ENCODE measurements around the gene PKN1.
A peak's percentile ranks its signal among the peaks of the same experiment; 100 is the strongest.
"Not testable (repeated sequence)": the region's sequence is repeated elsewhere in the genome, so short reads cannot be mapped to it uniquely, and the experiment has no call there.

Gene PKN1

GRCh38 chr19:14487370-14488125 is 54.4 kb downstream of the PKN1 start:
- no peak for DNase-seq (ENCODE audit: low read depth)

DNA sequence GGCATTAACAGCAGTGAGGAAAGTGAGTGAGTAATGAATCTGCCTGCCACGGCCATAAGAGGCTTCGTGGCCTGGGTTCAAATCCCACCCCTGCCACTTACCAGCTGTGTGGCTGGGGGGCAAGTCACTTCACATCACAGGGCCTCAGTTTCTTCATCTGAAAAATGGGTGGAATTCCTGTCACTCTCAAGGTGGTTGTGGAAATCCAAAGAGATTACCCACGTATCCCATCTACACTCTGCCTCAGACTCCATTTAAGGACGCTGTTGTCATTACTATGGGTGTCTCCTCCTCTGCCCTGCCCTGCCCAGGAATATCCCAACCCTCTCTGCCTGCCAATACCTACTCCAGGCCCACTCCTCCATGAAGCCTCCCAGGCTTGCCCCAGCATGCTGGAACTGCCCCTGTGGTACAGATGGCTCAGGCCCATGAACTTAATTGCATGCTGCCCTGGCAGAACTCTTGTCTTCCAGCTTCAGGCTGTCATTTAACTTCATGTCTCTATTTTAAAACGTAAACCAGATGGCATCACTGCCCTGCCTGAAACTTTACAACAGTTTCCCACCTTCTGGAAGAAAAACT is 59.7 kb downstream of the PKN1 start:
- no peak for DNase-seq (ENCODE audit: low read depth)

DNA sequence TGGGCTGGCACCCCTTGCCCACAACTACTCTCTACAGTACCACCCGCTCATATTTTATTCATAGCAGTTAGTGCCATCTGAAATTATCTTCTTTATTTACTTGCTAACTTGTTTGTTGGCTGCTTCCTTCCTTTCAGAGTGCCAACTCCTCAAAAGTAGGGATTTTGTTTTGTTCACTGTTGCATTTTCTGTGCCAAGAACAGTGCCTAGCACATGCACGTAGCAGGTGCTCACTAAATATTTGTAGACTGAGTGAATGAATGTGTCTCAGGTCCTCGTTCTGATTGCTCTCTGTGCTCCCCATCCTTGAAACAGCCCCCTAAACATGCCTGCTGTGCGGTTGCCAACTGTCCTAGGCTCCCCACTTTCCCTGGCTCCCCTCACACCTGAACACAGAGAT is 61.3 kb downstream of the PKN1 start:
- DNase-seq (ENCODE audit: low read depth), result no peak

GRCh38 chr19:14494910-14495671 is 62.0 kb downstream of the PKN1 start:
- DNase-seq (ENCODE audit: low read depth), result no peak

- no peak for DNase-seq (ENCODE audit: low read depth)
Observed at GRCh38 chr19:14495672-14496028, 62.5 kb downstream of the PKN1 start.

- peak; percentile 92 for DNase-seq (ENCODE audit: low read depth)
Observed at GRCh38 chr19:14496029-14496833, 63.1 kb downstream of the PKN1 start, which contains the start of gene GIPC1. Gene GIPC1 (minus strand): TSS chr19:14496127. CDS start chr19:14482976, 13,151 bp downstream.

- no peak for DNase-seq (ENCODE audit: low read depth)
Observed at GRCh38 chr19:14496834-14497227, 63.7 kb downstream of the PKN1 start.

- DNase-seq (ENCODE audit: low read depth), result no peak
Observed at GRCh38 chr19:14497228-14497921, 64.3 kb downstream of the PKN1 start.

GRCh38 chr19:14502334-14503092 is 69.4 kb downstream of the PKN1 start:
- DNase-seq (ENCODE audit: low read depth), result no peak

DNA sequence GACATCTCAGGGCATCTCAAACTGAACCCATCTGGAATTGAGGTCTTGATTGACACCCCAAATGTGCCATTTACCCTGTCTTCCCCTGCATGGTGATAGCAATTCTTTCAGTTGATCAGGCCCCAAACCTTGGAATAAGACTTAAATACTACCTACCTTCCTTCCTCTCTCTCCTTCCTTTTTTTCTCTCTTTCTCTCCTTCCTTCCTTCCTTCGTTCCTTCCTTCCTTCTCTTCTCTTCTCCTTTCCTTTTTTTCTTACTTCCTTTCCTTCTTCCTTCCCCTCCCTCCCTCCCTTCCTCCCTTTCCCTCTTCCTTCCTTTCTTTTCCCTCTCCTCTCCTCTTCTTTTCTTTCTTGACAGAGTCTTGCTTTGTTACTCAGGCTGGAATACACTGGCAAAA is 70.2 kb downstream of the PKN1 start:
- DNase-seq (ENCODE audit: low read depth), result no peak

DNA sequence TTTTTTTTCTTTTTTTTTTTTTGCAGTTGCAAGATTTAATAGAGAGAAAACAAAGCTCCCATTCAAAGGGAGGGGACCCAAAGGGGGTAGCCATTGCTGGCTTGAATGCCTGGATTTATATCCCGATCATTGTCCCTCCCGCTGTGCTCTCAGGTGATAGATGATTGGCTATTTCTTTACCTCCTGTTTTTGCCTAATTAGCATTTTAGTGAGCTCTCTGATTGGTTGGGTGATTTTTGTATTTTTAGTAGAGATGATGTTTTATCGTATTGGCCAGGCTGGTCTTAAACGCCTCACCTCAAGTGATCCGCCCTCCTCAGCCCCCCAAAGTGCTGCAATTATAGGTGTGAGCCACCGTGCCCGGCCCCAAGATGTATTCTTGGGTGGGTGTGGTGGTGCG is 71.5 kb downstream of the PKN1 start:
- not testable (repeated sequence) for DNase-seq (ENCODE audit: low read depth)

- peak; percentile 90 for DNase-seq (ENCODE audit: low read depth)
Observed at GRCh38 chr19:14505488-14506239, 72.6 kb downstream of the PKN1 start.

- DNase-seq (ENCODE audit: low read depth), result peak; percentile 41
Observed at GRCh38 chr19:14507704-14508542, 74.8 kb downstream of the PKN1 start.

DNA sequence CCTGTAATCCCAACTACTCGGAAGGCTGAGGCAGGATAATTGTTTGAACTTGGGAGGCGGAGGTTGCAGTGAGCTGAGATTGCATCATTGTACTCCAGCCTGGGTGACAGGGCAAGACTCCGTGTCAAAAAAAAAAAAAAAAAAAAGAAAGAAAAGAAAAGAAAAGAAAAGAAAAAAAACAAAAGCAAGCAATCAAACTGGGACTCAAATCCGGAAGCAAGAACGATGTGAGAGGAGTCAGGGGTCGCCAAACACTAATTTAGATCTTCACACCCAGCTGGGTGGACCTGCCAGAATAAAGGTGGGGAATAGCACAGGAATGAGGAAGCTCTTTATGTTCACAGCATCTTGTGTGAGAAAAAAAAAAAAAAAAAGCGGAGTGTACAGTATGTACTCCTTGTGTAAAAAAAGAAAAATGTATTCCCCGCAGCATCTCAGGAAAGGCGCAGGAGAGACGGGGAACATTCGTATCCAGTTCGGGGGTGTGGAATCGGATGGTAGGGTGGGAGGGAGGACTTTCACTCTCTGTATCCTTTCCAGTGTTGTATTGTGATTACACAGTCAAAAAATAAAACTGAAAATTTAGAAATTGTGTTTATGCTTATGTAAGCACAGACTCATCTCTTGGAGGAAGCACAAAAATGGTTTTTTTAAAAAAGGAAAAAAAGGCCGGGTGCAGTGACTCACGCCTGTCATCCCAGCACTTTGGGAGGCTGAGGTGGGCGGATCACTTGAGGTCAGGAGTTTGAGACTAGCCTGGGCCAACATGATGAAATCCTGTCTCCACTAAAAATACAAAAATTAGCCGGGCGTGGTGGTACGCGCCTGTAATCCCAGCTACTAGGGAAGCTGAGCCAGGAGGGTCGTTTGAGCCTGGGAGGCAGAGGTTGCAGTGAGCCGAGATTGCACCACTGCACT is 77.5 kb downstream of the PKN1 start:
- DNase-seq (ENCODE audit: low read depth), result peak; percentile 26

DNA sequence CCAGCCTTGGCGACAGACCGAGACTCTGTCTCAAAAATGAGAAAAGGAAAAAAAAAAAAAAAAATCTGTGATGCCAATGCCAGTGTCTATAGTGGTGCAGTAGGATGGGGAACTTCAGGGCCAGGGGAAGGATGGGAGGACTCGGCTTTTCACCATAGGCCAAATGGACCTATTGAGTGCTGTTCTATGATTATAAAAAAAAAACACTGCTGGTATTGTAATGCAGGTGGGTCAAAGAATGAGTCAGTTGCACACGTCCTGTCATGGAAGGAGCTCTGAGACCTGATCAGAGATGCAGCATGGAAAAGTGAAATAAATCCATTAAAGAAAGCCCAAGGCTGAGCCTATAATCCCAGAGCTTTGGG is 78.1 kb downstream of the PKN1 start:
- no peak for DNase-seq (ENCODE audit: low read depth)

DNA sequence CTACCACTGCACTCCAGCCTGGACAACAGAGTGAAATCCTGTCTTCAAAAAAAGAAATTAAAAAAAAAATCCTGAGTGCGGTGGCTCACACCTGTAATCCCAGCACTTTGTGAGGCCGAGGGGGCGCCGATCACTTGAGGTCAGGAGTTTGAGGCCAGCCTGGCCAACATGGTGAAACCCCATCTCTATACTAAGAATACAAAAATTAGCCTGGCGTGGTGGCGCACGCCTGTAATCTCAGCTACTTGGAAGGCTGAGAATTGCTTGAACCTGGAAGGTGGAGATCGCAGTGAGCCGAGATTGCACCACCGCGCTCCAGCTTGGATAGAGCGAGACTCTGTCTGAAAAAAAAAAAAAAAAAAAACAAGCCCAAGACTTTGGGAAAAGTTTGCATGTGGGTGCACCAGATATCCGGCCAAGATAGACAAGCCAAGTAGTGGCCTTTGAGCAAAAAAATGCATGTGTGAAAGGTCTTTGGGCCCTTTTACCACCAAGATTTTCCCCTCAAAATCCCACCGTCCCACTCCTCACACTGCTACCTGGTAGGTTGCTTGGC is 79.4 kb downstream of the PKN1 start:
- no peak for DNase-seq (ENCODE audit: low read depth)

- no peak for DNase-seq (ENCODE audit: low read depth)
Observed at GRCh38 chr19:14514215-14514863, 81.2 kb downstream of the PKN1 start.
